GM18909 (cell line): Measurements from ENCODE around the gene SWAP70.

Experiments used
- ATAC-seq: cut with Tn5 transposase; IDR thresholded peaks from one replicate; pipeline ENCODE4 v1.9.1; 2021; ENCODE audit warnings: mild to moderate bottlenecking; ENCODE audit not compliant: unreplicated experiment, poor library complexity

Gene SWAP70

GRCh38 chr11:9765320-9766101 lies 101.6 kb downstream of the SWAP70 start:
- no peak for ATAC-seq

- no peak for ATAC-seq
Measured at GRCh38 chr11:9769621-9770020, 105.7 kb downstream of the SWAP70 start.

- ATAC-seq = no peak
Measured at GRCh38 chr11:9771071-9771511, 107.2 kb downstream of the SWAP70 start.

GRCh38 chr11:9772218-9772617 lies 108.3 kb downstream of the SWAP70 start:
- ATAC-seq = no peak

- ATAC-seq = no peak
Measured at GRCh38 chr11:9773524-9773923, 109.6 kb downstream of the SWAP70 start.

GRCh38 chr11:9774109-9774508 lies 110.2 kb downstream of the SWAP70 start:
- no peak for ATAC-seq

DNA sequence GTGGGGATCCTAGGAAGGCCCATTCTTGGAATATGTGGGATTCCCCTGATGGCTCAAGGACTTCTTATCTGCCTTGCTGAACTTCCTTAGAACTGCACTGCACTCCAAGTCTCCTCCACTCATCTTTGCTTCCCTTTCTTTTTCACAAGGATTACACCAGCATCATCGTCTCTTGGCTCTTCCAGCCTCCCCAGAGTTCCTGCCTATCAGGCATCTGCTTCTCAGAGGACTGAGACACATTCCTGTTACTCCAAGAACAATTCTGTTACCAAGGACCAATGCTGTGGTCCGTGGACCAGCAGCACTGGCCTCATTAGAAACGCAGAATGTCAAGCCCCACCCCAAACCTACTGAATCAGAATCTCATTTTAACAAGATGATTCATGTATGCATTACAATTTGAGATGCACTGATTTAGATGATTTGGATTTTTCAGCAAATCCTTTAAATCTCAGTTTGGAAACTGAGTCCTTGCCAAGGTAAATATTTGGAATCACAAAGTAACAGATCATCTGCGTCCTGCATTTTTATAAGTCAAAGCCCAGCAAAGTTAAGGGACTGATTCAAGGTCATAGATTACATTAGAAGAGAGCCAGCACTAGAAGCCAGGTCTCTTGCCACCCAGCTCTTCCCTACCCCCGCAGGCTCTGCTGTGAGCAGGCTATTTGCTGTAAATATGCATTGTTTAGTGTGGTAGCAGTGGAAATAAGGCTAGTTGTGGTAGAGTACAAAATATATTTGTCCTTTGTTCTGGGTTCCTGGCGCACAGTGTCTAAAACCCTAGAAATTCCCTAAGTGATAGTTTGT lies 110.9 kb downstream of the SWAP70 start:
- ATAC-seq = no peak

DNA sequence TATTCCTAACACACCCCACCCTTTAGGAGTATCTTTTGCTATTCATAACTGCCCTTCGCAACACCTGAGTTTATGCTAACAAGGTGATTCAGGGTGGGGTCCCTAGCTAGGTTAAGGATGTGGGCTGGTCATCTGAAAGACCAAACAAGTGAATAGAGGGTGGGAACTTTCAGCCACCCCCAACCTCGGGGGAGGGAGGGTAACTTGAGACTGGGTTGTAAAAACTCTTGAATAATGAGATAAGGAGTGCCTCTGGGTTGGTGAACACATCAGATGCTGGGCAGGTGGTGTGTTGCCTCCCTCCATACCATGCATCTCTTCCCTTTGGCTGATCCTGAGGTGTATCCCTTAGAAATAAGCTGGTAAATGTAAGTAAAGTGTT lies 111.5 kb downstream of the SWAP70 start:
- no peak for ATAC-seq

DNA sequence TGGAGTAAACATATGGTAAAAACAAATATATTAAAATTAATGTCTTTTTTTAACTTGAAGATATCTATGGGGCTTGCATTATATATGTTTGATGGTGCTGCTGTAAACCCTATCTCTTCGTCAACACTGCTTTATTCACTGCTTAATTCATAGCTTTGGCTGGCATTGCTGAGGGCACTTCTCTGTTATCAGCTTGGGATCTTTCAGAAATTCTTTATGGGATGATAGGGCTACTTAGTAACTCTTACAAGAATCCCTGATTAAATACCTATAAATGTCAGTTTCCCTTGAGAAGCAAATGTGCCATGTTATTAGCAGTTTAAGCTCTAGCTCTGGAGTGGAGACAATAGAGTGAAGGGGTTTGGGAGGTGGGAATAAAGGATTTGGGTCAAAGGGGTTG lies 112.3 kb downstream of the SWAP70 start:
- ATAC-seq = no peak

- ATAC-seq = no peak
Measured at GRCh38 chr11:9777066-9777465, 113.2 kb downstream of the SWAP70 start.

GRCh38 chr11:9777525-9777924 lies 113.6 kb downstream of the SWAP70 start:
- ATAC-seq = no peak

GRCh38 chr11:9780929-9781328 lies 117.1 kb downstream of the SWAP70 start:
- no peak for ATAC-seq

GRCh38 chr11:9783986-9784385 lies 120.1 kb downstream of the SWAP70 start:
- ATAC-seq = no peak

- ATAC-seq = no peak
Measured at GRCh38 chr11:9784602-9785315, 120.9 kb downstream of the SWAP70 start.

- no peak for ATAC-seq
Measured at GRCh38 chr11:9787260-9787659, 123.4 kb downstream of the SWAP70 start.

GRCh38 chr11:9787981-9788521 lies 124.2 kb downstream of the SWAP70 start:
- no peak for ATAC-seq

DNA sequence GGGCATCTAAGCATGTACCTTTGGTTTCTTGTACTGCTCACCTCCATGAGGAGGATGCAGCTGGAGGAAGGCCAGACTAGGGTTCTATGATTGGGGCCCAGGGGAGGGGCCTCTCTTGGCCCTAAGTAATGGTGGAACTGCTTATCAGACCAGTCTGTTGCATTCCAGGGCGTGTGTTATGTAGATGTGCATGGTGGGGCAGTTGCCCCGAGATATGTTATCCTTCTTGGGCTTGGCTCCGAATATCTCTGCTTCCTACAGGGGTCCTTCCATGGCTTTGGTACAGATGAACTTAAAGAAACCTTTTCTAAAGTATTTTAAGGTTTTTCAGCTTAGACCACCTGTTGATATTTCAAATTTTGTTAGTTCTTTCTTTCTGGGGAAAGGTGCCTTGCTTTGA lies 126.0 kb downstream of the SWAP70 start:
- no peak for ATAC-seq

DNA sequence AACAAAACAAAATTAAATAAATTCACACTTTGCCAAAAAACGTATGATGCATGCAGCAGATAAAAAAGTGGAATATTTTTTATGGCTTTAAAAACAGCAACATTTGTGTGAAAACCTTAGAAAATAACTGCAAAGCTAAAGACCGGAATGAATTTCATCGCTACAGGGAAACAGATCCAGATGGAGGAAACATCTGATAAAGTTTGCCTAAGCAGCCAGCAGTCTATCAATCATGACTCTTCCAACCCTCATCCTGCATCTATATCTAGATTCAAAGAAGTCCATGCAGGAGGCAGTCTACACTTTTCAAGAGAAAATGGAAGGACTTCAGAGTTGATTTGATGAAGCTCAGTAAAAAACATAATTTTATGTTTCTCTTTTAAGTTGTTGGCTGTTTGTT lies 126.8 kb downstream of the SWAP70 start:
- ATAC-seq = no peak

DNA sequence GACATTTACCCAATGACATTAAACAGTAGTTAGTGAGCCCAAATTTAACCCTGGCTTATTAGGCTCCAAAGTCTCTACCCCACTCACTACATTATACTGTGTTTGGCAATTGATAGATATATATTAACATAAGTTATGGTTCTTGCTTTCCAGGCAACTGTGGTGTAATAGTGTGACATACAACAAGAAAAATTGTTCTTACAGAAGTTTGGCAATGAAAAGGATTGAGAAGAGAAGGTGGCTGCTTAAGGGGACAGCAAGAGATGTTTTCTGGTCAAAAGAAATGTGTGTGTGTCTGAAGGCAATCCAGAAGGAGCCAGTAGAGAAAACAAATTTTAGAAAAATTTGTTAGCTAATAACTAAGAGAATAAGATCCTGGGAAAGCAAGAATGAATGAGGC lies 132.4 kb downstream of the SWAP70 start:
- ATAC-seq = no peak

- no peak for ATAC-seq
Measured at GRCh38 chr11:9796854-9797253, 133.0 kb downstream of the SWAP70 start.

DNA sequence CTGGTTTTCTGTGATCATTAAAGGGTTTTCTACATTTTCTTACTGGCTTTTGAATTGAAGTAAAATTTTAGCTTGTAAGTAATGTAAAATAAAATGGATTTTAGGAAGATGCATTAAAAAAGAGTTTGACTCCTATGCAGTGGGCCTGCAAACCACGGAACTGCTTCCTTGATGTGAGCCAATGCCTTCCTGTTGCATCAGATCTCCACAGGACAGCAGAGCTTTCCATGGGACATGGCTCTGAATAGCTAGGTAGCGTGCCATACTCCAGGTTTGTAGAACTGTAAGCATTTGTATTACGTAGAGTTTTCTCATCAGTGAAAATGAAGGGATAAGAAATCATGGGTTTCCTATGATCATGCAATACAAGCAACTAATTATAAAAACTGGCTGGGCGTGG lies 133.4 kb downstream of the SWAP70 start:
- ATAC-seq = no peak
